ENCODE data around the gene MUC6.
"Not testable (repeated sequence)": the region's sequence is repeated elsewhere in the genome, so short reads cannot be mapped to it uniquely, and the experiment has no call there.

MUC6 gene

DNA sequence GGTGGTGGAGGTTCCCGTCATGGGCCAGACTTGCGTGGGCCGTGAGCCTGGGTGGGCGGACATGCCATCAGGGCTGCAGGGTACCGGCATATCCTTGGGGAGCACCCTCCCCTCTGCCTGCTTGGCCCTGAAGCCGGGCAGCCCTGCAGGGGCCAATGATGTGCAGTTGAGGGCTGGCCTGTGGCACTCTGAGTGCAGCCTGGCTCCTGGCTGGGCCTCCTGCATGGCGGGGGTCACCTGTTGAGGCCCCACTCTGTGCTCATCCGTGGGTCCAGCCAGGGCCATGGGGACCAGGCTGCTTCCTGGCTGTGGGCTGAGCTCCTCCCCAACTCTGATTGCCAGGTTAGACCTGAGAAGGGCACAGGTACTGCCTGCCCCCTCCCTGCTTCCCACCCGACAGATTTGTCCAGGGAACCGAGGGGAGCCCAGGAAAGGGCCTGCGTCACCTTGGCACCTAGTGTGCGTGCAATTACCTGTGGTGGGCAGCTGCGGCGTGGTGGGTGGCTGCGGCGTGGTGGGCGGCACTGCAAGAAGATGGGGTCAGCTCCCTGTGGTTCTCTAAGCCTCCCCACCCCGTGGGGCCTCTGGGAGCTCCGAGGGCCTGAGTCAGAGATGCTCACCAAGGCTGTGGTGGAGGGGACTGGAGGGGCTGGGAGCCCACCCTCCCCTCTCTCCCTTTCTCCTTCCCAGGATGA lies 16.2 kb downstream of the MUC6 start:
- DNase-seq: no peak

- no peak for DNase-seq
These were observed 17.1 kb downstream of the MUC6 start for GRCh38 chr11:1019321-1019910.

DNA sequence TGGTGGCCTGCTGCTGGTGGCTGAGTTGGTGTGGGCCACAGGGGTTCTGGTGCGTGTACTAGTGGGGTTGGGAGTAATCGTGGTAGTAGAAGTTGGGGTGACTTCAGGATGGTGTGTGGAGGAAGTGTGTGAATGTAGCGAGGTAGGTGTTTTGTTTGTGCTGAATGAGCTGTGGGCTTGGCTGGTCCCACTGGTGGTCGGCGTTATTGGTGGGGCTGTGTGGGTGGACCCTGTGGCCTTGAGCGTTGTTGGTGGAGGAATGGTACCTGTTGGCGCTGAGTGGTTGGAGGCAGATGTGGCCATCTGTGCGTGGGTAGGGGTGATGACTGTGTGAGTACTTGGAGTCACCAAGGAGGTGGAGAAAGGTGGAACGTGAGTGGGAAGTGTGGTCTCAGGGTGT lies 18.4 kb downstream of the MUC6 start:
- DNase-seq: no peak

GRCh38 chr11:1017269-1018005 lies 19.1 kb downstream of the MUC6 start:
- DNase-seq: no peak

GRCh38 chr11:1016610-1017126 lies 19.9 kb downstream of the MUC6 start:
- not testable (repeated sequence) for DNase-seq

DNA sequence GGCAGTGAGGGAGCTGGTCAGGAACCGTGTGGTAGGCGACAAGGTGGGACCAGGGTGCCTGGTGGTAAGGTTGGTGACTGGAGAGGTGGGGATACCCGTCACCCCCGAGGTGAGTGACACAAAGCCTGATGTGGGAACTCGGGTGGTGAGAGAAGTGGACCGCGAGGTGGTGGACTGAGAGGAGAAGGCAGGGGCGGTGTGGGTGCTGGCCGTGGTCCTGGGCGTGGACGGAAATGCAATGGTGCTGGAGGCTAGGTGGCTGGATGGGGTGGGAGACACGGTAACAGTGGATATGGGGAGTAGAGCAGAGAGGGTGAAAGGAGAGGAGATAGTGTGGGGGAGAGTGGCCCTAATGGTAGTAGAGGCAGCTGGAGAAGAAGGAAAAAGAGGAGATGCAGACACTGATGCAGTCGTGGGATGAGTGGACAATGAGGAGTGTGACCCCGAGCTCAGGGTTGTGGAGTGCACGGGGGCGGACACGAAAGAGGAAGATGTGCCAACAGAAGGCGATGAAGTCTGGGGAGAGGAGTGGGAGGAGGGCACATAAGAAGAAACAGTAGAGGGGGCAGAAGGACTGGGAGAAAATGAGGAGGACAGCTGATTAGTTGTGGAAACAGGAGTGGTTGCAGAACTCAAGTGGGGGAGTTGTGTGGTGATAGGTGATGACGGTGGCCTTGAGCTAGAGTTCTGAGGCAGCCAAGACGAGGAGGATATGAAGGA lies 20.5 kb downstream of the MUC6 start:
- no peak for DNase-seq

DNA sequence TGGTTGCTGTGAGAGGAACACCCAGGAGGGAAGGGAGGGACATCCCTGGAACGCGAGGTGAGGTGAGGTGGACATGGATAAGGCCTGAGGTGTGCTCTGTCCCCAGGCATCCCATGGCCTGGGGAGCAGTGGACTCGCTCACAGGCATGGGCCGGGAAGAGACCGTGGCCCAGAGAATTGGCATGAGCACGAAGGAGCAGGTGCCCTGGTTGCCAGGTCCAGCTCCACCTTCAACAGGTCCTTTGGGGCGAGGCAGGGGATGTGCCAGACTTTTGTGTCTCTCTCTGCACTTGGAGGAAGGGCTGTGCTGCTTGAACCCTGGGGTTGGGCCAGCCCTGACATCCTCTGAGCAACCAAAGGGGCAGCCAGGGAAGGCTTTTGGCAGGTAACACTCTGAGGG lies 21.5 kb downstream of the MUC6 start:
- no peak for DNase-seq

GRCh38 chr11:1014276-1014675 lies 22.2 kb downstream of the MUC6 start:
- DNase-seq: no peak

DNA sequence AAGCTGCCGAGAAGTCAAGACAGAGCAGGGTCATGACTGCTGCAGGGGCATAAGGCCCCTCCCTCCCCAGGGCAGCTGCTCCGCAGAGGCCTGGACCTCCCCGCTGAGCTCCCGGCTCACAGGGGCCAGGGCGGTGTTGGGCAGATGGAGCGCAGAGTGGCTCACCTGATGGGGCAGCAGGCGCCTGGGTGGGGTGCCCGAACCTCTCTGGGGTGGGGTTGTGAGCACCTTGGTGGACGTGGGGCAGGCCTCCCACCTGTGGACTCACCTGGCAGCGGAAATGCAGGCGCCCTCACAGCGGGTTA lies 22.9 kb downstream of the MUC6 start:
- DNase-seq: no peak

DNA sequence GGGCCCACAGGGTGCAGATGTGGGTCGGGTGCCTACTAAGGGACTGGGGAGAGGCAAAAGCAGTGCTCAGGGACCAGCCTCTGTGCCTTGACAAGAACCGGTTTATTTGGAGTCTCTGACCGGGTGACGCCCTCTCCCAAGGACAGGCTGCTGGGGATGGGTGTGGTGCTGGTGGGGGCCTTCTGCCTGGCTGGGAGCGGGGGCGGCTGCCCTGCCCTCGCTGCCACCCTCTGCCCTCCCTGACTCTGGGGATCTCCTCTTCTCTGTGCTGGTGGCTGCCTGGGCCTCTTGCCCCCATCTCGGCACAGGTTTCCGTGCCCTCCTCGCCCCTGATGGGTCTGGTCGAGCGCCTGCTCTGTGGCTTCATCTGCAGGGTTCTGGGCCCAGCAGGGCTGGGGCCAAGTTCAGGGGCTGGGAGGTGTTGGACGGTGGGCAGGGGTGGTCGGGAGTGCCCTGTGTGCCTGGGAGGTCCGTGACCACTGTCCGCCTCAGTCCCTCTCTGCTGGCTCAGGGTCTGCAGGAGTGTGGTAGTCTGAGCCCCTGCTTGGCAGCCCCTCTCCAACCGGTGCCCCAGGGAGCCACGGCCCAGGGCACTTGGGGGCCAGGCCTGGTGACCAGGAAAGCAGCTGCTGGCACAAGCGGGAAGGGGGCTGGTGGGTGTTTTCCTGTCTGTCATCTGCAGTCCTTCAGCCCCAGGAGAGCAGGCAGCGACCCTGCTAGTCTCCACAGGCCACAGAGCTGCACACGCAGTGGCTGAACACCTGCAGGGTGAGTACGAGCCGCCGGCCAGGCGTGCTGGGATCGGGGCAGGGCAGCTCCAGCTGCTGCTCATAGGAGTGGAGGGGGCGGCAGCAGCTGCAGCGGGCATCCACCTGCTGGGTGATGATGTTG lies 23.5 kb downstream of the MUC6 start:
- DNase-seq: peak; percentile 22

GRCh38 chr11:1012291-1012690 lies 24.2 kb downstream of the MUC6 start:
- no peak for DNase-seq

DNA sequence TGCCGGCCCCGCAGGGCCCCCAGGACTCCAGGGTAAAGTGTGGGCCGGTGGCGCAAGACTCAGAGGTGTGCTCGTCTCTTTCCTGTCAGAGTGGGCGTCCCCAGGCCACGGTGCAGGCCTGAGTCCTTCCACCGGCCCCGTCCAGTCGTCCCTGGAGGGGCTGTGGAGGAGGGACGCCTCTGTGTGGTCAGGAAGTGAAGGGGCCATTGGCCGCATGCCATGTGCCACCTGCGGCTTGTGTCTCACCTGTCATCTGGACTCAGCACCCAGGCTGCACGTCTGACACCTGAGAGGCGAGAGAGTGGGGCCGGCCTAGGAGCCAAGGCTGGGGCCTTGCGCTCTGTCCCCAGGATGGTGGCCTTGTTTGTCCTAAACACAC lies 25.2 kb downstream of the MUC6 start:
- no peak for DNase-seq

DNA sequence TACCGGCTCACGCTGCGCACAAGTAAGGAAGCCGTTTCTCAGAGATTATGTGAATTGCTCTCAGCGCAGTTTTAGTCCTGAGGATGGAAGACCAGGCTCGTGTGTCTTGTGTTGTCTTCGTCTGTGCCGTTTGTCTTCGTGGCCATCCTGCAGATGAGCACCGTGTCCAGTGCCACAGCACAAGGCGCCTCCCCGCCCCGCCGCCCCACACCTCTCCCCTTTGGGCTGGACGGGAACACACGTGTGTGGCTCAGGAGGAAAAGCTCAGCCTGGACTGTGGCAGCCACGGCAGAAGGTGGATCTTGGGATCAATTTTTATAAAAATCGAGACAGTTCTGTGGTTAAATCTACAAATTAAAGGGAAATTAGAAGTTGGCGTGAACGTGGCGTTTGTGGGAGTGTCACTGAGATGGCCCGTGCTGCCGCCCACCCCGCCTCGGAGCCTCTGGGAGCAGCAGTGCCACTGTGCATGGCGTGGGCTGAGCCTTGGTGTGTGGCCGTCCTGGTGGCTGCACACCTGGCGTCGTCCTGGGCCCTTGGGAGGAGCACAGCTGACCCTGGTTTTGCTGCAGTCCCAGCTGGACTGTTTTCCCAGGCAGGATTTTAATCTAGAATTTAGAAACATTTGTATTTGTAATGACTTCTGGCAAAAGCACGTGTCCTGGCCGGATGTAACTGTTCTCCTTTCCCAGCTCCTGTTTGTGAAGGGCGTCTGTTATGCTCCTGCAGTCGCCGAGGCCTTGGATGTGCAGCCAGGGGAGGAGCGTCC lies 25.8 kb downstream of the MUC6 start:
- DNase-seq: no peak

DNA sequence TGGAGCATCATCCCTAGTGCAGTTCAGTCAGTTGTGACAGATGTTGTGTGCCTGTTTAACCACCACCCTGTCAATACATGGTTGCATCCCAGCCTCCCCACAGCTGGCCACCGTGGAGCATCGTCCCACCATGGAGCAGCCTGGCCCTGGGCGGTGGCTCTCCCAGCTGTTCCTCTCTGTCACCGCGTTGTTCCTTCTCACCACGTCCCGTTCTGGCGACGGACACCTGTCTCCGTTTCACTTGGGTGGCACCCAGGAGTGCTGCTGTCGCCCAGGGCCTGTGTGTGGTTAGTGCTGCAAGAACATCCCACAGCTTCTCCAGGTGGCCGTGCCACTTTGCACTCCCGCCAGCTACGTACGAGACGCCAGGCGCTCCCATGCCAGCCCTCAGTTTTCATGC lies 26.5 kb downstream of the MUC6 start:
- DNase-seq: no peak

GRCh38 chr11:1009371-1009770 lies 27.1 kb downstream of the MUC6 start:
- no peak for DNase-seq

- no peak for DNase-seq
These were observed 27.7 kb downstream of the MUC6 start for GRCh38 chr11:1008803-1009145.

GRCh38 chr11:1008001-1008802 lies 28.3 kb downstream of the MUC6 start:
- DNase-seq: no peak

GRCh38 chr11:1007279-1007678 lies 29.2 kb downstream of the MUC6 start:
- no peak for DNase-seq

DNA sequence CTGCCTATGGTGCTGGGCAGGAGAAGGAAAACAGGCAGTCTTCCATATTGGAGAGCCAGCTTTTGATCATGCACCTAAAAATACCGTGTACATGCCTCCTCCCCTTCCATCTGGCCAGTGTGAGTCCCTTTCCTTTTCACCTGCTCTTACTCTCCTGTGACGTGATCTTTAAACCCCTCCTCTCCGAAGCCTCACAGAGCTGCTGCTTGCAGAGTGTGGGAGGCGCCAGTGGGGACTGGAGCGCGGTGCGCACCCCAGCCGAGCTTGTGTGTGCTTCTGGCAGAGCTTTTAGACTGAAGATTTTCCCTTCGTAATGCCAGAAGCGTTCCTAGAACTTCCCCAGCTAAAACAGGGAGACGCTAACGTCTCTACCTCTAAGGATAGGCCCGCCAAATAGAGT lies 29.8 kb downstream of the MUC6 start:
- no peak for DNase-seq

DNA sequence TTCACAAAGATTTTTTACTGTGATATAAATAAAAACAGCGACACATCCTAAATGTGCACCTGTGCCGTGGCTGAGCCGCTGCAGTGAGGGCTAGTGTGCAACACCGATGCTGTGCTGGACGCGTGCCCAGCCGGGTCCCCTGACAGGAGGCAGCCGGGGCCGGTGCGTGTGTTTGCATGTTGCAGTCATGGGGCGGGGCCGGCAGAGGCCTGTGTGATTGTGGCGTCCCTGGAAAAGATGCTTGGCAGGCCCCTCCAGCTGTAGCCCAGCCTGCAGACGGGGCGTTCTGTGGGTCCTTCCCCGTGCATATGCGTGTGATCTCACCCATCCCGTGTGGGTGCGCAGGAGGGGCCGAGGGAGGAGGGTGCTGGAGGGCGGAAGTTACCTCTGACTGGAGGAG lies 30.6 kb downstream of the MUC6 start:
- DNase-seq: peak; percentile 22

GRCh38 chr11:1003159-1003558 lies 33.4 kb downstream of the MUC6 start:
- no peak for DNase-seq
